GM12872 (cell line): Measurements from ENCODE around the gene LARP4B.

Source experiments
- CTCF ChIP-seq: IDR thresholded peaks from 3 replicates; pipeline ENCODE4 v1.5.1; 2011; ENCODE audit warnings: low read depth, mild to moderate bottlenecking, low read length, moderate library complexity; ENCODE audit not compliant: insufficient read depth

Gene LARP4B

GRCh38 chr10:920450-920849, 11.1 kb downstream of the LARP4B start:
- TF ChIP-seq CTCF: no peak

- TF ChIP-seq CTCF: no peak
These were observed 12.0 kb downstream of the LARP4B start for GRCh38 chr10:919481-919880.

- no peak for TF ChIP-seq CTCF
These were observed 13.5 kb downstream of the LARP4B start for GRCh38 chr10:917999-918398.

- no peak for TF ChIP-seq CTCF
These were observed 14.1 kb downstream of the LARP4B start for GRCh38 chr10:917416-917720.

GRCh38 chr10:916716-917415, 14.6 kb downstream of the LARP4B start:
- no peak for TF ChIP-seq CTCF

GRCh38 chr10:909831-910230, 21.7 kb downstream of the LARP4B start:
- no peak for TF ChIP-seq CTCF

GRCh38 chr10:905972-906371, 25.5 kb downstream of the LARP4B start:
- TF ChIP-seq CTCF: no peak
